CD8-positive, alpha-beta memory T cell (primary cell): ENCODE data around the gene PYM1. TPM values are rescaled to one million over a fixed set of nuclear protein-coding genes. Genes with fewer than 3 reads are reported as not detected.

Experiments used
- CTCF ChIA-PET: fragments of 350-600 bp; sonication (Branson Sonifier 250); formaldehyde crosslinking; loops from one replicate; lab custom pipeline; 2021; ENCODE audit warnings: antibody characterized with exemption; lab: Charles Lee
- POLR2A ChIA-PET: fragments of 350-600 bp; sonication (Branson Sonifier 250); formaldehyde crosslinking; loops from one replicate; lab custom pipeline; 2021; ENCODE audit warnings: antibody characterized with exemption; lab: Charles Lee
- DNase-seq, 5 donors: peaks; one replicate each; pipeline versions ENCODE4 v3.0.0 to v3.0.0-alpha.2; 2020 to 2022; ENCODE audit warnings: mixed read lengths in 1 of 5
- H3K27ac ChIP-seq: one replicate; pipeline ENCODE4 v1.7.0; 2013; ENCODE audit warnings: low read depth, mild to moderate bottlenecking, low read length, moderate library complexity
- H3K27me3 ChIP-seq: 2 replicates; pipeline ENCODE4 v1.7.0; 2013; ENCODE audit warnings: low read length, mild to moderate bottlenecking; ENCODE audit not compliant: insufficient read depth, poor library complexity, severe bottlenecking
- H3K36me3 ChIP-seq: 2 replicates; pipeline ENCODE4 v1.7.0; 2013; ENCODE audit warnings: mild to moderate bottlenecking, low read length, moderate library complexity; ENCODE audit not compliant: insufficient read depth
- H3K4me1 ChIP-seq: 2 replicates; pipeline ENCODE4 v1.7.0; 2013; ENCODE audit warnings: mild to moderate bottlenecking, low read length, moderate library complexity; ENCODE audit not compliant: insufficient read depth
- H3K4me3 ChIP-seq: 2 replicates; pipeline ENCODE4 v1.7.0; 2013; ENCODE audit warnings: mild to moderate bottlenecking, low read length
- H3K9me3 ChIP-seq: 2 replicates; pipeline ENCODE4 v1.7.0; 2013; ENCODE audit warnings: mild to moderate bottlenecking, low read length
- H3K27ac Mint-ChIP-seq, 8 donors: one replicate each; pipeline ENCODE4 v1.8.0; 2020 to 2021; ENCODE audit warnings: mixed read lengths in 8 of 8, mild to moderate bottlenecking in 6 of 8, inconsistent platforms in 3 of 8, moderate library complexity in 3 of 8
- H3K27me3 Mint-ChIP-seq, 2 donors: one replicate each; pipeline ENCODE4 v1.8.0; 2020 to 2021; ENCODE audit warnings: mixed read lengths in 2 of 2, mild to moderate bottlenecking in 1 of 2, moderate library complexity in 1 of 2
- H3K36me3 Mint-ChIP-seq, 3 donors: one replicate each; pipeline ENCODE4 v1.8.0; 2020 to 2021; ENCODE audit warnings: mixed read lengths in 3 of 3, inconsistent platforms in 1 of 3, mild to moderate bottlenecking in 1 of 3
- H3K4me1 Mint-ChIP-seq, 3 donors: one replicate each; pipeline ENCODE4 v1.8.0; 2020 to 2021; ENCODE audit warnings: mixed read lengths in 3 of 3, inconsistent platforms in 1 of 3, mild to moderate bottlenecking in 1 of 3
- H3K4me3 Mint-ChIP-seq, 7 donors: one replicate each; pipeline ENCODE4 v1.8.0; 2020 to 2021; ENCODE audit warnings: mixed read lengths in 7 of 7, mild to moderate bottlenecking in 6 of 7, moderate library complexity in 4 of 7, inconsistent platforms in 2 of 7
- H3K9me3 Mint-ChIP-seq, 5 donors: one replicate each; pipeline ENCODE4 v1.8.0; 2020 to 2022; ENCODE audit warnings: mixed read lengths in 5 of 5, mild to moderate bottlenecking in 3 of 5, moderate library complexity in 2 of 5, inconsistent platforms in 1 of 5
- polyA plus RNA-seq: library from polyadenylated mRNA; unstranded; fragments of 300-500 nt; fragmentation: Illumina TruSeq; gene quantifications from one replicate; pipeline ENCODE4 v1.2.3, GENCODE V29; 2021
- total RNA-seq, 2 experiments: library from RNA; stranded (reverse); gene quantifications; one replicate each; pipeline ENCODE4 v1.2.3, GENCODE V29; 2021

PYM1 gene
- total and polyA plus RNA-seq, 3 experiments from 2014 or later: 35.8 to 80.8 (median 38.4) TPM

DNA sequence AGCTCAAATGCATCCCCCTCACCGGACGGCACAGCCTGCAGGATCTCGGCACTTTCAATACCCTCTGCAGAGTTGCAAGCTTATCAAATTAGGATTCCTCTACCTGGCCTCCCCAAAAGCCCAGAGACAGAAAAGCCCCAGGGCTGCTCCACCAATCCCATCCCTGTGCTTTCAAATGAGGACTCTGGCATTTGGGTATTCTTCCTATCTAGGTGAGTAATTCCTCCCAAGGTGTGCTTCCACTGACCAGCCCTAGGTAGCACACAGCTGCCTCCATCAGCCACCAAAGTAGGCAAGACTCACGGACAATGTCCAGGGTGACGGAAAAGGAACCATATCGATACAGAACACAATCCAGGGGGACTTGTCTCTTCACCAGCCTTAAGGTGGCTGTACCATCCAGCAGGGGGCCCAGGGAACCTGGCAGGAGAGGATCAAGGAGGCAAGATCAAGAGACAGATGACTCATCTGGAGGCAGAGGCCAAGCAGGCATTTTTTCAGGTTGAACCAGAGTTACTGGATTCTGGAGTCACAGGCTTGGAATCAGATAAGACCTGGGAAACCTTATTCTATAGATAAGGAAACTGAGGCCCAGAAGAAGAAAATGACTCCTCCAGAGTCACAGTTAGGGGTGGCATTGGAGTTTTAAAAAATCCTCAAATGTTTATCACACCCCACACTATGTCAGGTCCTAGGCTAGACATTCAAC lies 28.3 kb upstream of the PYM1 start:
- no peaks in the 10 kb centered on the region for H3K27me3 ChIP-seq
- peaks cover 0 to 48% (median 8%) of the 10 kb centered on the region in 3 donors for H3K36me3 Mint-ChIP-seq
- no peaks in the 10 kb centered on the region for H3K9me3 Mint-ChIP-seq
- CTCF ChIA-PET: interaction anchor here (0.6 to 1.6 kb wide), 5 partner anchors 10 to 1755 kb away, joined by 3 to 5 read pairs (median 3); partner anchors contain the start of gene RAB5B
- no peak overlapping the region for H3K4me3 ChIP-seq
- H3K27ac Mint-ChIP-seq: peak overlapping the region in 7 of 8 donors; percentile 47 to 88 (median 76)
- H3K4me1 ChIP-seq: peaks cover 11% of the 10 kb centered on the region
- no peak overlapping the region for H3K4me3 Mint-ChIP-seq
- DNase-seq: peak in 2 of 5 donors; percentile 28 to 65
- peaks cover 33% of the 10 kb centered on the region for H3K36me3 ChIP-seq
- H3K4me1 Mint-ChIP-seq: peaks cover 8 to 21% (median 15%) of the 10 kb centered on the region in 3 donors
- H3K9me3 ChIP-seq: no peaks in the 10 kb centered on the region
- no peaks in the 10 kb centered on the region for H3K27me3 Mint-ChIP-seq
- POLR2A ChIA-PET: interaction anchor here (0.5 to 1.5 kb wide), 4 partner anchors 13 to 129 kb away, joined by 3 to 4 read pairs (median 3); no protein-coding TSS in a partner anchor
- no peak overlapping the region for H3K27ac ChIP-seq

DNA sequence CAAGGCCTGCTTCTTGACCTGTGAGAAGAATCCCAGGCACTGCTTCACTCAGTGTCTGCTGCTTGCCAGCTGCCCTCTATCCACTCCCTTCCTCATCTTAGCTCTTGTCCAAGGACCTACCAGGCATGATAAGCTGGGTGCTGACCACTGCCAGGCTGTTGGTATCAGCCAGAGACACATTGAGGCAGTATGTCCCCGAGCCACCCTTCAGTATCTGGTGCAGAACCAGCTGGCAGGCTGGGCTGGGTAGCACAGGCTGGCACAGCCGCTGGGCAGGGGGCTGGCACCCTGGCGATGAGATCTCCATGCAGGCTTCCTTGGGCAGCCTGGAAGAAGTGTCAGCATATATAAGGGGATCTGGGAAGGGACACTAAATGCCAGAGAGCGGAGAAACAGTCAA lies 27.6 kb upstream of the PYM1 start:
- Mint-ChIP-seq H3K9me3 (no peaks in the 10 kb centered on the region), H3K4me3 (peak overlapping the region in 1 of 7 donors; percentile 5), H3K27ac (peak overlapping the region in 7 of 8 donors; percentile 12 to 93 (median 71)), H3K4me1 (peaks cover 8 to 21% (median 15%) of the 10 kb centered on the region in 3 donors), H3K27me3 (no peaks in the 10 kb centered on the region), H3K36me3 (peaks cover 0 to 53% (median 8%) of the 10 kb centered on the region in 3 donors)
- ChIA-PET CTCF (interaction anchor here (0.6 to 1.6 kb wide), 4 partner anchors 9 to 217 kb away, joined by 3 to 5 read pairs (median 3); partner anchors contain the start of gene RAB5B), POLR2A (interaction anchor here (0.5 to 1.5 kb wide), 4 partner anchors 14 to 148 kb away, joined by 3 to 4 read pairs (median 3); no protein-coding TSS in a partner anchor)
- no peaks in the 10 kb centered on the region for H3K27me3 ChIP-seq
- H3K9me3 ChIP-seq: no peaks in the 10 kb centered on the region
- H3K4me1 ChIP-seq: peaks cover 11% of the 10 kb centered on the region
- H3K27ac ChIP-seq: no peak overlapping the region
- no peak overlapping the region for H3K4me3 ChIP-seq
- no peak for DNase-seq
- peaks cover 34% of the 10 kb centered on the region for H3K36me3 ChIP-seq

DNA sequence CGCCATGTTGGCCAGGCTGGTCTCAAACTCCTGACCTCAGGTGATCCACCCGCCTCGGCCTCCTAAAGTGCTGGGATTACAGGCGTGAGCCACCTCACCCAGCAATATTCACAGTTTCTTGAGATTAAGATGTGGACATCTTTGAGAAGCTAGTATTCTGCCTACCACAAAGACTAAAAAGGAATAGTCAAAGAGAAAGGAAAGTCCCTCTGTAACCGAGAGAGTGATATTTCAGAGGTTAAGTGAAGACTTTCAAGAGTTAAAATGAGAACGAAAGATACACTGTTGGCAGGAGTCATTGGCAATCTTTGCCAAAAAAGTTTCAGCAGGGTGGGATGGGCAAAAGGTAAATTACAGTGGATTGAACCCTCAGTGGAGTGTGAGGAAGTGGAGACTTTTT lies 18.9 kb upstream of the PYM1 start:
- H3K27ac Mint-ChIP-seq: peak overlapping the region in 6 of 8 donors; percentile 4 to 89 (median 68)
- no peaks in the 10 kb centered on the region for H3K27me3 ChIP-seq
- peaks cover 9 to 80% (median 22%) of the 10 kb centered on the region in 3 donors for H3K36me3 Mint-ChIP-seq
- H3K27ac ChIP-seq: no peak overlapping the region
- H3K4me3 ChIP-seq: no peak overlapping the region
- H3K9me3 ChIP-seq: no peaks in the 10 kb centered on the region
- peaks cover 25 to 41% (median 35%) of the 10 kb centered on the region in 3 donors for H3K4me1 Mint-ChIP-seq
- ChIA-PET POLR2A (interaction anchor here (0.6 to 0.7 kb wide), 2 partner anchors 48 to 140 kb away, joined by 5 to 9 read pairs; no protein-coding TSS in a partner anchor), CTCF (interaction anchor here (0.6 to 1.0 kb wide), 2 partner anchors 9 to 119 kb away, joined by 3 read pairs; no protein-coding TSS in a partner anchor)
- peaks cover 56% of the 10 kb centered on the region for H3K36me3 ChIP-seq
- peaks cover 11% of the 10 kb centered on the region for H3K4me1 ChIP-seq
- no peaks in the 10 kb centered on the region for H3K27me3 Mint-ChIP-seq
- H3K9me3 Mint-ChIP-seq: no peaks in the 10 kb centered on the region
- H3K4me3 Mint-ChIP-seq: no peak overlapping the region
- no peak for DNase-seq

DNA sequence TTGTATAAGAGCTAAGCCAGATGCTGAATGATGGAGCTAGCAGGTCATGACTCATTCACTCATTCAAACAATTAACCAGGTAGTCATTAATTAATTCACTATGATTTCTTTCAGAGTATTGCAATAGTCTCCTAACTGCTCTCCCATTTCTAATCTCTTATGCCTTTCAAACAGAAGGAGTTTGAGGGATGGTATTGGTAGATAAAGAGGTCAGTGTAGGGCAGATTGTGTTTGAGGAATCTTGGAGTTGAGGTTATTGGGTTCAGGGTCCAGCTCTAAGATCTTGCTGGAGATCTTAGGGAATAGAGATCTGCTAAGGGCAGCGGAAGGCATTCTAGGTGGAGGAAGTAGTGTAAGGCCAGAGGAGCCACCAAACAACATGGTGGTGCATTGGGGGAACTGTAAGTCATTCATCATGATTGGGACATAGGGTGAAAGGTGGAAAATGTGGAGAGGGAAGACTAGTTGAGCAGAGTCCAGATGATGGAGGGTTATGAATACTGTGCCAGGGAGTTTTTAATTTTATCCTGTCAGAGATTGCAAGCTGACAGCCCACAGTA lies 15.0 kb upstream of the PYM1 start:
- Mint-ChIP-seq H3K4me1 (peaks cover 43 to 69% (median 67%) of the 10 kb centered on the region in 3 donors), H3K4me3 (peak overlapping the region in 1 of 7 donors; percentile 65), H3K27ac (peak overlapping the region; percentile 47 to 86 (median 67)), H3K9me3 (no peaks in the 10 kb centered on the region), H3K27me3 (no peaks in the 10 kb centered on the region), H3K36me3 (peaks cover 9 to 97% (median 28%) of the 10 kb centered on the region in 3 donors)
- no peaks in the 10 kb centered on the region for H3K9me3 ChIP-seq
- no peak overlapping the region for H3K27ac ChIP-seq
- ChIA-PET CTCF (interaction anchor here (1.0 to 11.4 kb wide), 3 partner anchors 9 to 203 kb away, joined by 3 to 78 read pairs (median 9); partner anchors contain the start of gene PYM1), POLR2A (interaction anchor here (0.6 kb wide), 1 partner anchor 182 kb away, joined by 7 read pairs; no protein-coding TSS in a partner anchor)
- H3K4me1 ChIP-seq: peaks cover 46% of the 10 kb centered on the region
- H3K27me3 ChIP-seq: no peaks in the 10 kb centered on the region
- peaks cover 75% of the 10 kb centered on the region for H3K36me3 ChIP-seq
- H3K4me3 ChIP-seq: no peak overlapping the region
- no peak for DNase-seq

DNA sequence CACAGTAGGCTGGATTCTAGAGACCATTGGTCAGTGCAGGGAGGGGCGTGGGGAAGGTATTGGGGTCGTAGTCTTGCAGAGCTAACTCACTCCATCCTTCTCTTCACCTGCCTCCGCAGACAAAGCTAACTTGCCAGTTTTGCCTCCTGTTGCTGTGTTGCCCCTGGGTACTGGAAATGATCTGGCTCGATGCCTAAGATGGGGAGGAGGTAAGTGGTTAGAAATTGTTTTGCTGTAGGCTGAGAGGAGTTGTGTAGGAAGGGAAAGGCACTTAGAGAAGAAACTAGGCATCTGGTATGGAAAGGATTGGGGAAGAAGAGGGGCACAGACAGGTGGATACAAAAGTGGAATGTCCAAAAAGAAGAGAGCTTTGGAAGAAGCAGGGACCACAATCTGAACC lies 14.4 kb upstream of the PYM1 start:
- H3K4me1 ChIP-seq: peaks cover 52% of the 10 kb centered on the region
- DNase-seq: no peak
- H3K27ac ChIP-seq: no peak overlapping the region
- peak overlapping the region in 1 of 7 donors; percentile 28 for H3K4me3 Mint-ChIP-seq
- H3K27me3 Mint-ChIP-seq: no peaks in the 10 kb centered on the region
- no peaks in the 10 kb centered on the region for H3K9me3 ChIP-seq
- H3K4me3 ChIP-seq: no peak overlapping the region
- peaks cover 76% of the 10 kb centered on the region for H3K36me3 ChIP-seq
- H3K27ac Mint-ChIP-seq: peak overlapping the region in 6 of 8 donors; percentile 60 to 86 (median 72)
- no peaks in the 10 kb centered on the region for H3K9me3 Mint-ChIP-seq
- H3K27me3 ChIP-seq: no peaks in the 10 kb centered on the region
- ChIA-PET CTCF (interaction anchor here (1.0 to 11.4 kb wide), 3 partner anchors 9 to 203 kb away, joined by 3 to 78 read pairs (median 9); partner anchors contain the start of gene PYM1), POLR2A (interaction anchor here (0.6 kb wide), 1 partner anchor 183 kb away, joined by 7 read pairs; no protein-coding TSS in a partner anchor)
- H3K4me1 Mint-ChIP-seq: peaks cover 49 to 73% (median 70%) of the 10 kb centered on the region in 3 donors
- H3K36me3 Mint-ChIP-seq: peaks cover 9 to 98% (median 24%) of the 10 kb centered on the region in 3 donors

DNA sequence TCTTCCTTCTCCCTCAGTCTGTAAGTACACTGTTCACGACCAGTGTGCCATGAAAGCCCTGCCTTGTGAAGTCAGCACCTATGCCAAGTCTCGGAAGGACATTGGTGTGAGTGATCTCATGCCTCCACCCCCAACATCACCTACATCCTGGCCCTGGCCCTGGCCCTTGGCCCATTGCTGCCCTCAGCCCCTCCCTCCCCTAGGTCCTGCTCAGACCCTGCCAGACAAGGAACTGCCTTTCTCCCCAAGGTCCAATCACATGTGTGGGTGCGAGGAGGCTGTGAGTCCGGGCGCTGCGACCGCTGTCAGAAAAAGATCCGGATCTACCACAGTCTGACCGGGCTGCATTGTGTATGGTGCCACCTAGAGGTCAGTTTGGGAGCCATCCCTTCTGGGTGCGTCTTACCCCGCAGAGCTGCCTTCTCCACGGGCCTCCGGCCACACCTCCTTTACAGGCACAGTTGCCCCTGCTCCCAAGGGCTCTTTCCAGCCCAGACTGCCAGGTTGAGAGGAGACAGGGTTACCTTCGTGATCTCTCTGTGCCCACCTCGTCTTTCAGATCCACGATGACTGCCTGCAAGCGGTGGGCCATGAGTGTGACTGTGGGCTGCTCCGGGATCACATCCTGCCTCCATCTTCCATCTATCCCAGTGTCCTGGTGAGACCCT lies 12.5 kb upstream of the PYM1 start:
- H3K4me3 ChIP-seq: no peak overlapping the region

More for the DNA sequence above, 12.5 kb upstream of the PYM1 start:
- Histone ChIP-seq H3K4me1 (peaks cover 71% of the 10 kb centered on the region), H3K27ac (no peak overlapping the region), H3K36me3 (peaks cover 71% of the 10 kb centered on the region), H3K9me3 (no peaks in the 10 kb centered on the region), H3K27me3 (no peaks in the 10 kb centered on the region)
- peaks cover 9 to 97% (median 24%) of the 10 kb centered on the region in 3 donors for H3K36me3 Mint-ChIP-seq
- peaks cover 60 to 80% (median 80%) of the 10 kb centered on the region in 3 donors for H3K4me1 Mint-ChIP-seq
- CTCF ChIA-PET: interaction anchor here (0.6 to 11.4 kb wide), 29 partner anchors 10 to 730 kb away, joined by 3 to 96 read pairs (median 4); partner anchors contain the start of genes CD63, DGKA, DNAJC14 and ORMDL2
- H3K27ac Mint-ChIP-seq: peak overlapping the region; percentile 67 to 97 (median 90)
- H3K9me3 Mint-ChIP-seq: no peaks in the 10 kb centered on the region
- POLR2A ChIA-PET: interaction anchor here (0.5 to 2.5 kb wide), 11 partner anchors 8 to 202 kb away, joined by 3 to 12 read pairs (median 5); partner anchors contain the start of genes DNAJC14, ORMDL2, PYM1 and RAB5B
- H3K27me3 Mint-ChIP-seq: no peaks in the 10 kb centered on the region
- H3K4me3 Mint-ChIP-seq: peak overlapping the region in 4 of 7 donors; percentile 24 to 60 (median 45)
- DNase-seq: peak; percentile 71 to 88 (median 78)
